H7 (cell line): Measurements from ENCODE around the gene MAMDC2. TPM values are rescaled to one million over a fixed set of nuclear protein-coding genes. Genes with fewer than 3 reads are reported as not detected.

Experiments
- DNase-seq: peaks from one replicate; pipeline ENCODE4 v3.0.0; 2012
- H3K27me3 ChIP-seq: 2 replicates; pipeline ENCODE4 v1.6.0; 2011; ENCODE audit warnings: mild to moderate bottlenecking, low read length; ENCODE audit not compliant: control insufficient read depth, insufficient read depth
- H3K36me3 ChIP-seq: replicated peaks from 2 replicates; pipeline ENCODE4 v1.5.1; 2011; ENCODE audit warnings: low read length; ENCODE audit not compliant: control insufficient read depth, insufficient read depth
- H3K4me3 ChIP-seq: 2 replicates; pipeline ENCODE4 v1.5.1; 2011; ENCODE audit warnings: low read depth, mild to moderate bottlenecking, control low read depth, low read length, moderate library complexity; ENCODE audit not compliant: insufficient read depth
- total RNA-seq: library from RNA; depleted of rRNA; stranded (reverse); fragments of >200 nt; shearing (Covaris generic); gene quantifications from 2 replicates; pipeline ENCODE4 v1.2.3, GENCODE V29; 2014

The MAMDC2 gene
- total RNA-seq, 1 experiment from 2014 or later: 5.4 TPM

- Histone ChIP-seq H3K36me3 (no peaks in the 10 kb centered on the region), H3K4me3 (no peak overlapping the region), H3K27me3 (no peaks in the 10 kb centered on the region)
- no peak for DNase-seq
These were observed 51.1 kb downstream of the MAMDC2 start for GRCh38 chr9:70094747-70095146.

DNA sequence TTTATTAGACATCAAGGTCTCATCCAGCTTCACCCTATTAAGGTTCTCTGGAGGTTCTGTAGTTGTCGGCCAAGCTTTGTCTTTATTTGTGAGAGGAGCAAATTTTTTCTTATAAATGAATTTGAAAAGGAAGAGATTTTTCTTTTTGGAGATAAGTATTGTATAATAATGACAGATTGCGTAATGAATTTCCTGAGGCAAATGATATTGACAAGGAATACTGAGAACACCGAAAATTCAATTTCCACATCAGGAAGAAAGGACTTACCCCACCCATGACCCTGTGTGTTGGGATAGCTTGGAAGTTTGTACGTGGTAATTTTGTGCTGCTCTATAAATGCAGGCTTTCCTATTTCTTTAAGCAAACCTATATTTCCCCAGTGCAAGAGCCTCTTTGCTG is 53.5 kb downstream of the MAMDC2 start:
- no peak for DNase-seq
- no peaks in the 10 kb centered on the region for H3K36me3 ChIP-seq
- no peak overlapping the region for H3K4me3 ChIP-seq
- no peaks in the 10 kb centered on the region for H3K27me3 ChIP-seq

DNA sequence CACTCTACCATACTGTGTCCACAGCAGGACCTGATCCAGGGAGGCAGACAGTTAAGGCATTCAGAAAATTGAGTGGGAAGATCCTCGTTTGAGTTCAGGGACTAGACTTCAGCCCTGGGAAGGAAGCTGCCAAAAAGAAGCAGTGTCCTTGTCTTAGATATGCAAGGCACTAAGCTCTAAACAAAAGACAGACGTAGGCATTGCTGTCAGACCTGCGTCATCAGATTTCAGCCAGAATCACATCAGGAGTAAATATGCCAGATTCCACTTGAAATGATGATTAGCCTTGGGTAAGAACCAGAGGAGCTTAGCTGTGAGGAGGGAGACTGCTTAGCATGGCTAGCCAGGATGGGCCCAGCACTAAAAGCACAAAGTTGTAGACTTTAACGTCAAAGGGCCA is 56.7 kb downstream of the MAMDC2 start:
- no peak for DNase-seq
- H3K36me3 ChIP-seq: no peaks in the 10 kb centered on the region
- no peak overlapping the region for H3K4me3 ChIP-seq
- H3K27me3 ChIP-seq: no peaks in the 10 kb centered on the region

DNA sequence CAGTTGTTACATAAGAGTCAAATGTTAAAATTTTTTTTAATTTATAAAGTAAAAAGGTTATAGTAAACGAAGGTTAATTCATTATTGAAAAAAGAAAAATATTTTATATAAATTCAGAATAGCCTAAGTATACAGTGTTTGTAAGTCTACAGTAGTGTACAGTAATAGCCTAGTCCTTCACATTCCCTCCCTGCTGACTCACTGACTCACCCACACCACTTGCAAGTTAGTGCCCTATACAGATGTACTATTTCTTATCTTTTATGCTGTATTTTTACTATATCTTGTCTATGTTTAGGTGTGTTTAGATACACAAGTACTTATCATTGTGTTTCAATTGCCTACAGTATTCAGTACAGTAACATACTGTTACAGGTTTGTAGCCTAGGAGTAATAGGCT is 57.6 kb downstream of the MAMDC2 start:
- Histone ChIP-seq H3K27me3 (no peaks in the 10 kb centered on the region), H3K4me3 (no peak overlapping the region), H3K36me3 (no peaks in the 10 kb centered on the region)
- DNase-seq: no peak

GRCh38 chr9:70105147-70105546 is 61.5 kb downstream of the MAMDC2 start:
- H3K36me3 ChIP-seq: no peaks in the 10 kb centered on the region
- no peak for DNase-seq
- no peak overlapping the region for H3K4me3 ChIP-seq
- no peaks in the 10 kb centered on the region for H3K27me3 ChIP-seq

GRCh38 chr9:70106571-70106970 is 62.9 kb downstream of the MAMDC2 start:
- Histone ChIP-seq H3K27me3 (no peaks in the 10 kb centered on the region), H3K4me3 (no peak overlapping the region), H3K36me3 (no peaks in the 10 kb centered on the region)
- DNase-seq: no peak

- H3K27me3 ChIP-seq: no peaks in the 10 kb centered on the region
- H3K36me3 ChIP-seq: no peaks in the 10 kb centered on the region
- DNase-seq: no peak
- no peak overlapping the region for H3K4me3 ChIP-seq
These were observed 63.9 kb downstream of the MAMDC2 start for GRCh38 chr9:70107558-70107957.

- no peak overlapping the region for H3K4me3 ChIP-seq
- 0 out of 2 replicates have a peak, but pooled peaks cover 1% of the 10 kb centered on the region for H3K36me3 ChIP-seq
- no peak for DNase-seq
- H3K27me3 ChIP-seq: no peaks in the 10 kb centered on the region
These were observed 64.5 kb downstream of the MAMDC2 start for GRCh38 chr9:70108181-70108580.

DNA sequence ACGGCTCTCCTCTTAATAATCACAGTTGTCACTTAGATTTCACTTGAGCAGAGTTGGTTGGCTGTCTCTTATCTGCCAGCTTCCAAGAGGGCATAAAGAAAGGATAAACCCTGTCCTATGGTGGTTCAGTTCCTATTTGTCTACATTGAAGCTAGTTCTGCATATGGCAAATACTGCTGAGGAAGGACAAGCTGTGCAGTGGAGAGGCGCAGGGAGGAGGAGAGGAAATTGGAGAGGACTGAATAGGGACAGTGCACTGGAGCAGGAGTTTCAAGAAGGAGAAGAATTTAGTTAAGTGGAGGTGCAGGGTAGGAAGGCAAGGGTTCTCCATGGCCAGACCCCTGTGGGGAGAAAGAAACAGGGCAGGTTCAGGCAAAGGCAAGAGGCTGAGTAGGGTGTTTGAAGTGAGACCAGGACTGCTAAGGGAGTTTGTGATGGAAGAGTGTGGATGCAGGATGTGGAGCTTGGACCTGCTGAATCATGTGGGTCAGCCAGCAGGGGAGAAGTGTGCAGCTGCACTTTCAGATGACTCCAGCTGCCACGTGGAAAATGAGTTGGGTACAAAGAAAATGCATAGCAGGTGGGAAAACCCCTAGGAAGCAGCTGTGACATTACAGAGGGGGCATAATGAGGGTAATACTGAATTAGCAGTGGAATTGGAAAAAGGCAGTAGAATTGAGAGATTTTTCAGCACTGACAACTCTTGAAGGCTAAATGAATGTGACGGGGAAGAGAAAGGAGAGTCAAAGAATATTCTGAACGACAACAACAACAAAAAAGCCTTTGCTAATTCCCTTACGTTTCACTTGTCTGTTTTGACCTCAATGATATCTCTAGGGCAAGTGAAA is 66.8 kb downstream of the MAMDC2 start:
- Histone ChIP-seq H3K36me3 (0 out of 2 replicates have a peak, but pooled peaks cover 1% of the 10 kb centered on the region), H3K4me3 (no peak overlapping the region), H3K27me3 (no peaks in the 10 kb centered on the region)
- no peak for DNase-seq

GRCh38 chr9:70111042-70111602 is 67.5 kb downstream of the MAMDC2 start:
- Histone ChIP-seq H3K27me3 (no peaks in the 10 kb centered on the region), H3K36me3 (0 out of 2 replicates have a peak, but pooled peaks cover 1% of the 10 kb centered on the region), H3K4me3 (no peak overlapping the region)
- peak; percentile 43 for DNase-seq

DNA sequence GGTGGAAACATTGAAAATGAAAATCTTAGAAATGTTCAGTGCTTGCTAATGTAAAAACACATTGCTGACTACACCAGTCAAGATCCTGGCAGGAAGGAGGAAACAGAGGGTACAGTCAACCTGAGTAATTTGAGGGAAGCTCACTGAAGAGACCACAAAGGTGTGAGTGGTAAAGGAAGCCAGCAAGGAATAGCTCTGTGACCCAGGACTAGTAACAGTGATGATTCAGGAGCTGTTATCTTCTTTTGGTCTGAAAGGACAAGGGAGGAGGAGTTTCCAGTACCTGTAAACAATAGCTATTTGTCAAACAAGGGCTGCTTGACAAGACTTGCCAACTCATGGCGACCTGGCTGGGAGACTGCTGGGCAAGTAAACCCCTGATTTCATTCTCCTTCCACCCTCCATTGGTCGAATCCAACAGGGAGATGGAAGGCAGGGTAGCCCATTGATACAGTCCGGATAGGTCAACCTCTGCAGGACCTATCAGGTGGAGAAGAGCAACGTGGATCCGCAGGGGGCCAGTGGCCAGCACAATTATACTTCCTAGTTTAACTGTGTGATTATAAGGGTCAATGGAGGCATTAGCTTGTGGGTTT is 68.1 kb downstream of the MAMDC2 start:
- H3K27me3 ChIP-seq: no peaks in the 10 kb centered on the region
- no peak for DNase-seq
- no peak overlapping the region for H3K4me3 ChIP-seq
- H3K36me3 ChIP-seq: 0 out of 2 replicates have a peak, but pooled peaks cover 1% of the 10 kb centered on the region

DNA sequence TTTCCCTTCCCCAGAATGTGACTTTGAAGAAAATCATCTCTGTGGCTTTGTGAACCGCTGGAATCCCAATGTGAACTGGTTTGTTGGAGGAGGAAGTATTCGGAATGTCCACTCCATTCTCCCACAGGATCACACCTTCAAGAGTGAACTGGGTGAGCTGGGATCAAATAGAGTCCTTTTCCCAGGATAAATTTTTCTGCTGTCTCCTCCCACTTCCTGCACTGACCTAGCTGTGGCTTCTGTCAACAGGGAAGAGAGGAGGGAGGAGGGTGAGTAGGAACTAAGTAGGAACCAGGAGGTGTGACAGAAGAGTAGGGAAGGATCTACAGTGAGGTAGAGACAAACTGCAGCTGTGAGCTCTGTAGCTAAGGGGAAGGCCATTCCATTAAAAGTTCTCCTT is 69.3 kb downstream of the MAMDC2 start:
- Histone ChIP-seq H3K27me3 (no peaks in the 10 kb centered on the region), H3K36me3 (0 out of 2 replicates have a peak, but pooled peaks cover 1% of the 10 kb centered on the region), H3K4me3 (no peak overlapping the region)
- DNase-seq: no peak

- no peaks in the 10 kb centered on the region for H3K27me3 ChIP-seq
- peak; percentile 45 for DNase-seq
- no peak overlapping the region for H3K4me3 ChIP-seq
- 0 out of 2 replicates have a peak, but pooled peaks cover 1% of the 10 kb centered on the region for H3K36me3 ChIP-seq
These were observed 69.9 kb downstream of the MAMDC2 start for GRCh38 chr9:70113403-70114022.

DNA sequence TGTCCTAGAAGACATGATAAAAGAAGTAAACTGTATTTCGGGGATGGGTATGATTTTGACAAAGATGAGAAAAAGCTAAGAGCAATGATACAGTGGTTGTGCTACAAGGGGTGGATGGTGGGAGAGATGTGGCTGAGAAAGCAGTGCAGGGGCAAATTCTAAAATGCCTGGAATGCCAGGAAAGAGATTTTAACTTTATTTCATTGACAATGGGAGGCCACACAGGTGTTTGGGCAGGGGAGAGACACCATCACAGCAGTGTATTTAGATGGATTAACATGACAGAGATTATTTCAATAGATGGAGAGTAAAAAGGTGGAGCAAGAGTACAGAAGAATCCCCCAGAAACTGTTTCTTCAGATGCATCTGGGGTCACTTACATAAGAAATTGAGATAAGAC is 71.2 kb downstream of the MAMDC2 start:
- Histone ChIP-seq H3K4me3 (no peak overlapping the region), H3K36me3 (0 out of 2 replicates have a peak, but pooled peaks cover 1% of the 10 kb centered on the region), H3K27me3 (no peaks in the 10 kb centered on the region)
- DNase-seq: no peak
